Renal pelvis (tissue), 12 donors: ENCODE measurements around the gene KLHL20. TPM values are rescaled to one million over a fixed set of nuclear protein-coding genes. Genes with fewer than 3 reads are reported as not detected.
"Not testable (repeated sequence)": the region's sequence is repeated elsewhere in the genome, so short reads cannot be mapped to it uniquely, and the experiment has no call there.

Experiments used
- DNase-seq: peaks from one replicate; pipeline ENCODE4 v3.0.0-alpha.2; 2013
- long read RNA-seq, 16 experiments: transcript quantifications; one replicate each; lab custom pipeline, GENCODE V29; 2026
- polyA plus RNA-seq, 3 donors: library from polyadenylated mRNA; unstranded; fragments of 120-200 nt; gene quantifications; one replicate each; pipeline ENCODE4 v1.2.1, GENCODE V29; 2013; ENCODE audit not compliant: insufficient read length in 3 of 3

KLHL20 gene
- polyA plus RNA-seq: 10 to 100 TPM; 20.4 to 21.5 (median 21.3) TPM
- long read RNA-seq, donor 1, transcript KLHL20-201 (12 exons, 3,421 nt): major isoform, 5 of 11 reads
- long read RNA-seq, donor 1, partial matches to known transcripts: 5 of 11 reads
- long read RNA-seq, donor 1, other reads (novel, unspliced or antisense): 0 of 11 reads
- long read RNA-seq, donor 2, partial matches to known transcripts: 512 of 1,321 reads
- long read RNA-seq, donor 2, other reads (novel, unspliced or antisense): 805 of 1,321 reads
- long read RNA-seq, donor 3, transcript KLHL20-201 (12 exons, 3,421 nt): major isoform, 5 of 12 reads
- long read RNA-seq, donor 3, partial matches to known transcripts: 7 of 12 reads
- long read RNA-seq, donor 3, other reads (novel, unspliced or antisense): 0 of 12 reads
- long read RNA-seq, donor 4, partial matches to known transcripts: 8 of 10 reads
- long read RNA-seq, donor 4, other reads (novel, unspliced or antisense): 0 of 10 reads
- long read RNA-seq, donor 5, partial matches to known transcripts: 0 of 2 reads
- long read RNA-seq, donor 5, other reads (novel, unspliced or antisense): 0 of 2 reads
- long read RNA-seq, donor 6, partial matches to known transcripts: 0 of 4 reads
- long read RNA-seq, donor 6, other reads (novel, unspliced or antisense): 0 of 4 reads
- long read RNA-seq, donor 7, partial matches to known transcripts: 0 of 1 reads
- long read RNA-seq, donor 7, other reads (novel, unspliced or antisense): 0 of 1 reads
- long read RNA-seq, donor 8, partial matches to known transcripts: 8 of 9 reads
- long read RNA-seq, donor 8, other reads (novel, unspliced or antisense): 0 of 9 reads
- long read RNA-seq, donor 9, partial matches to known transcripts: 481 of 1,188 reads
- long read RNA-seq, donor 9, other reads (novel, unspliced or antisense): 706 of 1,188 reads
- long read RNA-seq, donor 10, partial matches to known transcripts: 386 of 895 reads
- long read RNA-seq, donor 10, other reads (novel, unspliced or antisense): 502 of 895 reads
- long read RNA-seq, donor 11, transcript KLHL20-201 (12 exons, 3,421 nt): major isoform, 5 of 6 reads
- long read RNA-seq, donor 11, partial matches to known transcripts: 0 of 6 reads
- long read RNA-seq, donor 11, other reads (novel, unspliced or antisense): 0 of 6 reads
- long read RNA-seq, donor 12, partial matches to known transcripts: 461 of 1,288 reads
- long read RNA-seq, donor 12, other reads (novel, unspliced or antisense): 825 of 1,288 reads
- long read RNA-seq, donor 13: 0 reads
- long read RNA-seq, donor 14: 0 reads
- long read RNA-seq, donor 15, transcript KLHL20-201 (12 exons, 3,421 nt): major isoform, 5 of 14 reads
- long read RNA-seq, donor 15, partial matches to known transcripts: 5 of 14 reads
- long read RNA-seq, donor 15, other reads (novel, unspliced or antisense): 0 of 14 reads
- long read RNA-seq, donor 16, partial matches to known transcripts: 865 of 1,440 reads
- long read RNA-seq, donor 16, other reads (novel, unspliced or antisense): 567 of 1,440 reads

- DNase-seq: peak; percentile 89
These were observed at the start of gene KLHL20 for GRCh38 chr1:173714759-173715537. Gene KLHL20, plus strand, starts transcription at chr1:173714981. Its CDS starts 1,063 bp downstream, at chr1:173716044.

GRCh38 chr1:173666646-173667045 is 48.1 kb upstream of the KLHL20 start:
- no peak for DNase-seq

- DNase-seq: peak; percentile 79
These were observed 45.3 kb upstream of the KLHL20 start, which contains the start of gene ANKRD45 for GRCh38 chr1:173669491-173669941. Gene ANKRD45, minus strand, starts transcription at chr1:173669851. Its CDS starts 10,433 bp downstream, at chr1:173659418.

- not testable (repeated sequence) for DNase-seq
These were observed 40.3 kb upstream of the KLHL20 start for GRCh38 chr1:173674496-173674895.

- DNase-seq: not testable (repeated sequence)
These were observed 34.6 kb upstream of the KLHL20 start for GRCh38 chr1:173680152-173680551.

- DNase-seq: no peak
These were observed 32.6 kb upstream of the KLHL20 start for GRCh38 chr1:173682184-173682583.

- not testable (repeated sequence) for DNase-seq
These were observed 30.9 kb upstream of the KLHL20 start for GRCh38 chr1:173683838-173684237.

- DNase-seq: not testable (repeated sequence)
These were observed 29.7 kb upstream of the KLHL20 start for GRCh38 chr1:173685121-173685520.

GRCh38 chr1:173688300-173688699 is 26.5 kb upstream of the KLHL20 start:
- DNase-seq: no peak

- DNase-seq: no peak
These were observed 21.5 kb upstream of the KLHL20 start for GRCh38 chr1:173693238-173693637.

- DNase-seq: not testable (repeated sequence)
These were observed 13.5 kb upstream of the KLHL20 start for GRCh38 chr1:173701299-173701698.

GRCh38 chr1:173702736-173703135 is 12.0 kb upstream of the KLHL20 start:
- DNase-seq: no peak

GRCh38 chr1:173705117-173705516 is 9.7 kb upstream of the KLHL20 start:
- DNase-seq: no peak

- no peak for DNase-seq
These were observed 6.0 kb upstream of the KLHL20 start for GRCh38 chr1:173708787-173709186.

GRCh38 chr1:173714441-173714758 is 381 bp upstream of the KLHL20 start:
- no peak for DNase-seq

GRCh38 chr1:173715538-173715844 is 710 bp downstream of the KLHL20 start:
- no peak for DNase-seq

- no peak for DNase-seq
These were observed 2.5 kb downstream of the KLHL20 start for GRCh38 chr1:173717238-173717637.

GRCh38 chr1:173731331-173731730 is 16.6 kb downstream of the KLHL20 start:
- not testable (repeated sequence) for DNase-seq

GRCh38 chr1:173733912-173734311 is 19.1 kb downstream of the KLHL20 start:
- DNase-seq: no peak

- DNase-seq: not testable (repeated sequence)
These were observed 21.3 kb downstream of the KLHL20 start for GRCh38 chr1:173736104-173736503.
